ENCODE data around the gene MAP4K4.
"Not testable (repeated sequence)": the region's sequence is repeated elsewhere in the genome, so short reads cannot be mapped to it uniquely, and the experiment has no call there.

MAP4K4 gene

DNA sequence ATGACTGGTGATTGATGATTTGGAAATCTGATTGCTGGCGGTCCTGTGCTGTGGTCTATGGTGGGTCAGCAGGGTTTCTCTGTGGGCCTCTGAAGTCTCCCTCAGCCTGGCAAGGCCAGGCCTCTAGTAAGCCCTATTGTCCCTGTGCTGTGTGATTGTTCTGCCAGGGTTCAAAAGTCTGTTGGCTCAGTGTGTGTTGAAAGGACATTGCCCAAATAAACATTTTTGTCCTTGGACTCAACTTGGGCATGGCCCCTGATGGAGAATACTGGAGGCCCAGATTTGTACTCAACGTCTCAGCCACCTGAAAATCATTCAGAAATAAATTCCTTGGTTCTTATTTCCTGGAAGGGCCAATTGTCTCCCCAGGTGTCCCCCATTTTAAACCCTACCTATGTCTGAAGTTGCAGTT is 74.4 kb downstream of the MAP4K4 start:
- TF ChIP-seq CTCF (IDR thresholded peaks at IDR 0.05; ENCODE audit: extremely low read depth, missing control alignments), result no peak
- DNase-seq (ENCODE audit: low spot score), result no peak

GRCh38 chr2:101773137-101773536 is 75.6 kb downstream of the MAP4K4 start:
- no peak for DNase-seq (ENCODE audit: low spot score)
- no peak for TF ChIP-seq CTCF (IDR thresholded peaks at IDR 0.05; ENCODE audit: extremely low read depth, missing control alignments)

DNA sequence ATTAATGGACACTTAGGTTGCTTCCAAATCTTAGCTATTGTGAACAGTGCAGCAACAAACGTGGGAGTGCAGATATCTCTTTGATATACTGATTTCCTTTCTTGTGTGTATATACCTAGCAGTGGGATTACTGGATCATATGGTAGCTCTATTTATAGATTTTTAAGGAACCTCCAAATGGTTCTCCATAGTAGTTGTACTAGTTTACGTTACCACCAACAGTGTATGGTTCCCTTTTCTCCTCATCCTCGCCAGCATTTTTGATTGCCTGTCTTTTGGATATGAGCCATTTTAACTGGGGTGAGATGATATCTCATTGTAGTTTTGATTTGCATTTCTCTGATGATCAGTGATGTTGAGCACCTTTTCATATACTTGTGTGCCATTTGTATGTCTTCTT is 76.5 kb downstream of the MAP4K4 start:
- DNase-seq (ENCODE audit: low spot score), result not testable (repeated sequence)

DNA sequence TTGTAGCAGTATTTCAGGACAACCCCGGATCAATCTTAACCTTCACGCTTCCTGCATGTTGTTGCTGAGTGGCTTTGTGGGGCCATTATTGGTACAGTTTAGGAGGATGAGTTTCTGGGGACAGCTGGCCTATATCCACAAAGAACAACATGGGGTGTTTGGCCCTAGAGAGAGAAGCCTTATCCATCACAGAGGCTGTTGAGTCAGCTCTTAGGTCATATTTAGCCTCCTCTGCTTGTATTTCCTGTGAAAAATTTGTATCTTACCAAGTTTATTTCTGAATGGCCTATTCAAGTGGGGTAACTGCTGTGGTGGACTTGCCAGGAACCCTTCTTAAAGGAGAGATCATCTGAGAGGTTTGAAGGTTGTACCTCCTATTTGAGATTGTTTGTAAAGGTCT is 77.6 kb downstream of the MAP4K4 start:
- DNase-seq (ENCODE audit: low spot score), result no peak
- no peak for TF ChIP-seq CTCF (IDR thresholded peaks at IDR 0.05; ENCODE audit: extremely low read depth, missing control alignments)

- TF ChIP-seq CTCF (IDR thresholded peaks at IDR 0.05; ENCODE audit: extremely low read depth, missing control alignments), result no peak
- no peak for DNase-seq (ENCODE audit: low spot score)
Measured at GRCh38 chr2:101775636-101776035, 78.1 kb downstream of the MAP4K4 start.

DNA sequence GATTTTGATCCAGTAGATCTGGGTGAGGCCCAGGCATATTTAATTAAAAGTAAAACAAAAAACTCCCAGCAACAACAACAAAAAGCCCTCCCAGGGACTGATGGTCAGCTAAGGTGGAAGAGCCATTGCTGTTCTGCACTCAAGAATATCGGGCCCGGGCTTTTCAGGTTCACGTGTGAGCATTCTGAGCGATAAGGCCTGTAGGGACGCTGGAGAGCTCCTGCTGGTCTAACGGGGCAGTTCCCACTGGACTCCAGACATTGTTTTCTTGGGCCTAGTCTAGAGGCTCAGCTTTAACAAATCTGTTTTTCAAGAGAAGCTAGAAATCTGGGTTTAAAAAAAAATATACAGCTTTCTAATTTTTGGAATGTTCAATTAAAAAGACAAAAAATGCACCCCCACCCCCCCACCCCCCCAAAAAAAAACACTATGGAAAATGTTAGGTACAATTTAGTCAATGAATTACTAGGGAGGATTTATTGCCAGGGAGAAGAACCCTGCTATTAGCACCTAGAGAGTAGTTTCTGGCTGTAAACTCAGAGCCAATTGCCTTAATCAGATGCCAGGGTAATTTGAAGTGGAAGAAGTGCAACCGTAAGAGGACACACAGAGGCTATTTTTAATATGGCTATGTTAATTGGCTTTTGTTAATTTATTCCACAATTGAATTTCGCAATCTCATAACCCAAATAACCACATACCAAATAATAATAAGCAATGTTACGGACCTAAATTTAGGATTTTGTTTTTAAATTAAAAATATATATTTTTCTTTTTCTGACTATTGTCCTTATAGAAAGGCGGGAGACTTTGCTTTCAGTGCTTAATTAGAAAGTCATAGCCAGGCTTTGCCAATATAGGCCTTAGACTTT is 78.9 kb downstream of the MAP4K4 start:
- TF ChIP-seq CTCF (IDR thresholded peaks at IDR 0.05; ENCODE audit: extremely low read depth, missing control alignments), result no peak
- DNase-seq (ENCODE audit: low spot score), result no peak

- DNase-seq (ENCODE audit: low spot score), result no peak
- TF ChIP-seq CTCF (IDR thresholded peaks at IDR 0.05; ENCODE audit: extremely low read depth, missing control alignments), result no peak
Measured at GRCh38 chr2:101777337-101777736, 79.8 kb downstream of the MAP4K4 start.

- no peak for DNase-seq (ENCODE audit: low spot score)
- TF ChIP-seq CTCF (IDR thresholded peaks at IDR 0.05; ENCODE audit: extremely low read depth, missing control alignments), result no peak
Measured at GRCh38 chr2:101778102-101778501, 80.6 kb downstream of the MAP4K4 start.
